Transverse colon (tissue), 3 donors: ENCODE results near the gene CAPN12.

Source experiments
- POLR2A ChIP-seq: fragments of 450-650 bp; IDR thresholded peaks from one replicate; pipeline ENCODE4 v1.6.1; 2016; ENCODE audit warnings: antibody characterized with exemption, mild to moderate bottlenecking, moderate library complexity
- TF ChIP-seq, protein P1 (sequence below), 5 experiments: fragments of 200-600 bp in 3 of 5; fragments of 450-650 bp in 2 of 5; sonication (generic) in 3 of 5; IDR thresholded peaks; 1 replicate in 2 of 5; 2 replicates in 3 of 5; pipeline ENCODE4 v1.5.1; 2016 to 2017; ENCODE audit warnings: antibody characterized with exemption in 5 of 5, inconsistent platforms in 3 of 5, mild to moderate bottlenecking in 2 of 5, moderate library complexity in 1 of 5

DNA sequence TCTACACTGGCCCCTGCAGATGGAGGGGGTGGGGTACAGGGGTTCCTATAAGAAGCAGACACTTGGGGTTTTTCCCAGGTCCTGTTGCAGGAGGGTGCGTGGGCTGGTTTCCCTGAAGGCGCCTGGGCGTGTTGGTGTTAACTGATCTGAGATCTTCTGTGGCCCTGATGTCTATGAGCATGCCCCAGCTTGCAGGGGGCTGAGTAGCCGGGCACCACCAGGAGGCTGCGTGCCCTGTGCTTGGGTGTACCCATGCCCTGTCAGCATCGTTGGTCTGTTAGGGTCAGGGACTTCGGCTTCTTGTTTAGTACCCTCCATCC lies 45.3 kb downstream of the CAPN12 start:
- no peak for TF ChIP-seq POLR2A
- TF ChIP-seq, protein P1, sequence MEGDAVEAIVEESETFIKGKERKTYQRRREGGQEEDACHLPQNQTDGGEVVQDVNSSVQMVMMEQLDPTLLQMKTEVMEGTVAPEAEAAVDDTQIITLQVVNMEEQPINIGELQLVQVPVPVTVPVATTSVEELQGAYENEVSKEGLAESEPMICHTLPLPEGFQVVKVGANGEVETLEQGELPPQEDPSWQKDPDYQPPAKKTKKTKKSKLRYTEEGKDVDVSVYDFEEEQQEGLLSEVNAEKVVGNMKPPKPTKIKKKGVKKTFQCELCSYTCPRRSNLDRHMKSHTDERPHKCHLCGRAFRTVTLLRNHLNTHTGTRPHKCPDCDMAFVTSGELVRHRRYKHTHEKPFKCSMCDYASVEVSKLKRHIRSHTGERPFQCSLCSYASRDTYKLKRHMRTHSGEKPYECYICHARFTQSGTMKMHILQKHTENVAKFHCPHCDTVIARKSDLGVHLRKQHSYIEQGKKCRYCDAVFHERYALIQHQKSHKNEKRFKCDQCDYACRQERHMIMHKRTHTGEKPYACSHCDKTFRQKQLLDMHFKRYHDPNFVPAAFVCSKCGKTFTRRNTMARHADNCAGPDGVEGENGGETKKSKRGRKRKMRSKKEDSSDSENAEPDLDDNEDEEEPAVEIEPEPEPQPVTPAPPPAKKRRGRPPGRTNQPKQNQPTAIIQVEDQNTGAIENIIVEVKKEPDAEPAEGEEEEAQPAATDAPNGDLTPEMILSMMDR (IDR thresholded peaks at IDR 0.05), result no peak
